A673 (cell line): ENCODE results near the gene CMTM6. TPM values are rescaled to one million over a fixed set of nuclear protein-coding genes. Genes with fewer than 3 reads are reported as not detected.

Experiments
- BruUV-seq: library from RNA; stranded (reverse); fragments of 400-500 nt; replicated peaks from 2 replicates; lab custom pipeline; 2021; lab: Mats Ljungman, UMichigan
- CTCF ChIA-PET: fragments of 300-600 bp; sonication (Branson Sonifier 250); formaldehyde crosslinking; loops from one replicate; lab custom pipeline; 2022; ENCODE audit warnings: antibody characterized with exemption; lab: Charles Lee
- POLR2A ChIA-PET: fragments of 300-600 bp; sonication (Branson Sonifier 250); formaldehyde crosslinking; loops from one replicate; lab custom pipeline; 2022; ENCODE audit warnings: antibody characterized with exemption; ENCODE audit not compliant: low non-redundant PET; lab: Charles Lee
- DNase-seq: peaks from one replicate; pipeline ENCODE4 v3.0.0-alpha.2; 2015; ENCODE audit warnings: low spot score
- H3K27ac ChIP-seq: fragments of 200-600 bp; sonication (generic); 2 replicates; pipeline ENCODE4 v1.5.1; 2016; ENCODE audit warnings: mixed run types, low read depth, mild to moderate bottlenecking, mixed read lengths, antibody characterized with exemption, low read length; ENCODE audit not compliant: poor library complexity, severe bottlenecking
- H3K27me3 ChIP-seq: fragments of 200-600 bp; sonication (generic); replicated peaks from 2 replicates; pipeline ENCODE4 v1.6.1; 2017; ENCODE audit warnings: mixed run types, low read depth, mild to moderate bottlenecking, mixed read lengths, antibody characterized with exemption, low read length; ENCODE audit not compliant: insufficient read depth, poor library complexity
- H3K36me3 ChIP-seq: fragments of 200-600 bp; sonication (generic); 2 replicates; pipeline ENCODE4 v1.6.1; 2016; ENCODE audit warnings: mixed run types, mild to moderate bottlenecking, mixed read lengths, antibody characterized with exemption, low read length; ENCODE audit not compliant: insufficient read depth, poor library complexity, severe bottlenecking
- H3K4me1 ChIP-seq: fragments of 200-600 bp; sonication (generic); 2 replicates; pipeline ENCODE4 v1.6.1; 2017; ENCODE audit warnings: mixed run types, mild to moderate bottlenecking, mixed read lengths, antibody characterized with exemption, low read length; ENCODE audit not compliant: insufficient read depth, poor library complexity, severe bottlenecking
- H3K4me3 ChIP-seq: fragments of 200-600 bp; sonication (generic); 2 replicates; pipeline ENCODE4 v1.5.1; 2016; ENCODE audit warnings: low read depth, mixed run types, mild to moderate bottlenecking, mixed read lengths, low read length; ENCODE audit not compliant: poor library complexity, severe bottlenecking
- H3K9me3 ChIP-seq: fragments of 200-600 bp; sonication (generic); 2 replicates; pipeline ENCODE4 v1.6.1; 2016; ENCODE audit warnings: mixed run types, low read depth, mild to moderate bottlenecking, mixed read lengths, antibody characterized with exemption, low read length; ENCODE audit not compliant: poor library complexity, severe bottlenecking
- EZH2 ChIP-seq: fragments of 200-600 bp; sonication (generic); IDR thresholded peaks from 2 replicates; pipeline ENCODE4 v1.6.1; 2017; ENCODE audit warnings: borderline replicate concordance, low read depth, mild to moderate bottlenecking, mixed read lengths, antibody characterized with exemption, low read length; ENCODE audit not compliant: poor library complexity, severe bottlenecking
- intact Hi-C: fragments of 100-400 bp; cut with micrococcal nuclease; formaldehyde crosslinking; loops from one replicate; pipeline ENCODE4 v1.10.0; 2022; ENCODE audit not compliant: unreplicated experiment
- total RNA-seq: library from RNA; stranded (reverse); gene quantifications from 2 replicates; pipeline ENCODE4 v1.2.3, GENCODE V29; 2021
- TF ChIP-seq, protein P1 (sequence below): fragments of 300-800, 200-600 bp; sonication (generic); conservative IDR thresholded peaks from 2 replicates; pipeline ENCODE4 v1.5.1; 2017; ENCODE audit warnings: low read depth, mild to moderate bottlenecking, antibody characterized with exemption, low read length, moderate library complexity, mixed read lengths

The CMTM6 gene
- total RNA-seq, 1 experiment from 2014 or later, result 32.3 TPM

DNA sequence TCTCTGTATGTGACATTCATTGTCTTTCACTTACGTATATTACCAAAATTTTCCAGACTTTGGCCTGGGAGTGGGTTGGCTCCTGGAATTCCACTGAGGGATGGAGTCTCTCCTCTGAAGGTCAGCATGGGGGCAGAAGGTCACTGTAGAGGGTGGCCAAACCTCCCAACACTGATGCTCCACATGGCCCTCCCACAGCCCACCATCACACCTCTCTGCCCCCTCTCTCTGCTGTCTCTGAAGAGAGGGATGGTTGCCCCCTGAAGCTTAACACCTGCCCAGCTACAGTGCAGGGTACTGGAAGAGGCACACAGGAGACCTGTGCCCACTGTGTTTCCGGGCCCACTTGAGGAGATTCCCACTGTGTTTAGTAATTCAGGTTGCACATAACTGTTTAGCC lies 52.2 kb downstream of the CMTM6 start:
- no peak for DNase-seq
- no peak overlapping the region for H3K27ac ChIP-seq
- CTCF ChIA-PET, result no interaction called here
- H3K4me3 ChIP-seq, result no peak overlapping the region
- intact Hi-C loops, result no loop called here
- H3K9me3 ChIP-seq, result no peaks in the 10 kb centered on the region
- peaks cover 14% of the 10 kb centered on the region for H3K27me3 ChIP-seq
- no TSS peak for BruUV-seq
- H3K36me3 ChIP-seq, result no peaks in the 10 kb centered on the region
- H3K4me1 ChIP-seq, result no peaks in the 10 kb centered on the region
- TF ChIP-seq, protein P1, sequence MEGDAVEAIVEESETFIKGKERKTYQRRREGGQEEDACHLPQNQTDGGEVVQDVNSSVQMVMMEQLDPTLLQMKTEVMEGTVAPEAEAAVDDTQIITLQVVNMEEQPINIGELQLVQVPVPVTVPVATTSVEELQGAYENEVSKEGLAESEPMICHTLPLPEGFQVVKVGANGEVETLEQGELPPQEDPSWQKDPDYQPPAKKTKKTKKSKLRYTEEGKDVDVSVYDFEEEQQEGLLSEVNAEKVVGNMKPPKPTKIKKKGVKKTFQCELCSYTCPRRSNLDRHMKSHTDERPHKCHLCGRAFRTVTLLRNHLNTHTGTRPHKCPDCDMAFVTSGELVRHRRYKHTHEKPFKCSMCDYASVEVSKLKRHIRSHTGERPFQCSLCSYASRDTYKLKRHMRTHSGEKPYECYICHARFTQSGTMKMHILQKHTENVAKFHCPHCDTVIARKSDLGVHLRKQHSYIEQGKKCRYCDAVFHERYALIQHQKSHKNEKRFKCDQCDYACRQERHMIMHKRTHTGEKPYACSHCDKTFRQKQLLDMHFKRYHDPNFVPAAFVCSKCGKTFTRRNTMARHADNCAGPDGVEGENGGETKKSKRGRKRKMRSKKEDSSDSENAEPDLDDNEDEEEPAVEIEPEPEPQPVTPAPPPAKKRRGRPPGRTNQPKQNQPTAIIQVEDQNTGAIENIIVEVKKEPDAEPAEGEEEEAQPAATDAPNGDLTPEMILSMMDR, result no peak
- no peak for TF ChIP-seq EZH2
- POLR2A ChIA-PET, result no interaction called here

DNA sequence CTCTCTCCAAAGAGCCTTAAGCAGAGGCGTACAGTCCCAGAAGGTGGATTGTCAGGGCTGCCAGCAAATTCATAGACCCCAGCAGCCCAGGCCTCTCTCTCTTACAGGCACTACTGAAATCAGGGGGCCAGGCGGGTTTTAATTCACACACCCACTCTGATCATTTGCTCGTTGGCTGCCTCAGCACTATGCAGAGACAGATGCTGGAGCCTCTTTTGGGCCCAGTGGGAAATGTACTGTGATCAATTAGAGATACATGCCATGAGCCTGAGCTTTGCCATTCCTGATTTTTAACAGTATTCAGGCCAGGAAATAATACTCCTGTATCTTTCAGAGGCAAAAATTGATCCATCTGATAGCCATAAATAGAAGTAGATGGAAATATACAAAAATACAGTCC lies 53.0 kb downstream of the CMTM6 start:
- Histone ChIP-seq H3K27ac (no peak overlapping the region), H3K4me1 (no peaks in the 10 kb centered on the region), H3K4me3 (no peak overlapping the region), H3K9me3 (no peaks in the 10 kb centered on the region), H3K27me3 (peaks cover 14% of the 10 kb centered on the region), H3K36me3 (no peaks in the 10 kb centered on the region)
- POLR2A ChIA-PET, result no interaction called here
- DNase-seq, result no peak
- CTCF ChIA-PET, result no interaction called here
- TF ChIP-seq EZH2, result no peak
- TF ChIP-seq, protein P1, result no peak
- intact Hi-C loops, result no loop called here
- BruUV-seq, result no TSS peak

DNA sequence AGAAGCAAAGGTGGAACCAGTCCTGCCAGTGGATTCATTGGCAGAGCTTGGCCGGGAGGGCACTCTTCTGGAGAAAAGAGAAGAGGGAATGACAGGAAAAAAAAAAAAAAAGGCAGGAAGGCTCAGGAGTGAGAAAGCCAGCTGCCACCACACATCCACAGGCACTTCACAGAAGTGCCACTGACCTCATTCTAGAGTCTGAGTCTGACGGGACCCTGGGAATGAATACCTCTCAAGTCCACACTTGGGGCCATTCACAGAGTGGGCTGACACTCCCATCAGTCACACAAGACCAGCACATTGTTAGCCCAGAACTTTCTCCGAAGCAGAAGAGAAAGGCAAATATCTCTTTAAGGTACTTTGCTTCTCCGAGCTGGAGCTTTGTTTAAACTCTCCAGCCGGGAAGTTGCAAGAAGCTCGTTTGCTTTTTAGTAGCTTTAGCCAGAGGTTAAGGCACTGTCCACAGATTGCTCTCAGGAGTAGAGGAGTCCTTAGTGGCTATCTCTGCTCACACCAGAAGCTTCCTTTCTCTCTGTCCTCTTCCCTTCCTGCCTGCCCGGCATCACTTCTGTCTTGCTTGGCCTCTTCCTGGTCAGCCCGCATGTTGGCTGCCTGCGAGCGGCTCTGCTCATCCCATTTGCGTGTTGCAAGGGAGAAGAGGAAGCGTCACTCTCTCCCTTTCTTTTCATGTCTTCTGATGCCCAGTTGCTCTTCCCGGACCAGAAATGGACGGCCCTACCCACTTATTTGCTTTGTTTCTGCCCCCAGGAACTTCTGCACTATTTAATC lies 53.8 kb downstream of the CMTM6 start:
- no peak for DNase-seq
- CTCF ChIA-PET, result no interaction called here
- Histone ChIP-seq H3K27ac (no peak overlapping the region), H3K36me3 (no peaks in the 10 kb centered on the region), H3K27me3 (peaks cover 14% of the 10 kb centered on the region), H3K4me3 (no peak overlapping the region), H3K9me3 (no peaks in the 10 kb centered on the region), H3K4me1 (no peaks in the 10 kb centered on the region)
- POLR2A ChIA-PET, result no interaction called here
- intact Hi-C loops, result no loop called here
- no TSS peak for BruUV-seq
- TF ChIP-seq, protein P1, result no peak
- no peak for TF ChIP-seq EZH2
